Liver (tissue), 3 donors: ENCODE measurements around the gene UBR4.

Experiments
- EGR1 ChIP-seq, 2 donors: IDR thresholded peaks; 2 replicates each; pipeline ENCODE4 v1.6.1; 2016 to 2018; ENCODE audit warnings: antibody characterized with exemption in 2 of 2, low read depth in 2 of 2
- GABPA ChIP-seq, 2 donors: IDR thresholded peaks in 1 of 2; conservative IDR thresholded peaks in 1 of 2; 2 replicates each; pipeline ENCODE4 v1.6.1; 2016; ENCODE audit warnings: antibody characterized with exemption in 2 of 2, mild to moderate bottlenecking in 1 of 2, moderate library complexity in 1 of 2
- JUND ChIP-seq, 2 donors: IDR thresholded peaks; 2 replicates each; pipeline ENCODE4 v1.6.1; 2016; ENCODE audit warnings: antibody characterized with exemption in 2 of 2
- RAD21 ChIP-seq, 2 donors: IDR thresholded peaks; 2 replicates each; pipeline ENCODE4 v1.6.1; 2016; ENCODE audit warnings: antibody characterized with exemption in 2 of 2, mild to moderate bottlenecking in 2 of 2
- TF ChIP-seq, protein P1 (sequence below): fragments of 150-350 bp; IDR thresholded peaks from 2 replicates; pipeline ENCODE4 v1.5.1; 2017; ENCODE audit warnings: improper control_type of control experiment, low read depth, low read length; ENCODE audit not compliant: missing input control
- TF ChIP-seq, protein P2 (sequence below): IDR thresholded peaks from 2 replicates; pipeline ENCODE4 v1.6.1; 2016; ENCODE audit warnings: antibody characterized with exemption
- TF ChIP-seq, protein P3 (sequence below): IDR thresholded peaks from 2 replicates; pipeline ENCODE4 v1.6.1; 2016; ENCODE audit warnings: antibody characterized with exemption
- donor health status: healthy.
- donor health status: healthy.

GRCh38 chr1:19088717-19089442, 121.2 kb downstream of the UBR4 start:
- TF ChIP-seq, protein P1, sequence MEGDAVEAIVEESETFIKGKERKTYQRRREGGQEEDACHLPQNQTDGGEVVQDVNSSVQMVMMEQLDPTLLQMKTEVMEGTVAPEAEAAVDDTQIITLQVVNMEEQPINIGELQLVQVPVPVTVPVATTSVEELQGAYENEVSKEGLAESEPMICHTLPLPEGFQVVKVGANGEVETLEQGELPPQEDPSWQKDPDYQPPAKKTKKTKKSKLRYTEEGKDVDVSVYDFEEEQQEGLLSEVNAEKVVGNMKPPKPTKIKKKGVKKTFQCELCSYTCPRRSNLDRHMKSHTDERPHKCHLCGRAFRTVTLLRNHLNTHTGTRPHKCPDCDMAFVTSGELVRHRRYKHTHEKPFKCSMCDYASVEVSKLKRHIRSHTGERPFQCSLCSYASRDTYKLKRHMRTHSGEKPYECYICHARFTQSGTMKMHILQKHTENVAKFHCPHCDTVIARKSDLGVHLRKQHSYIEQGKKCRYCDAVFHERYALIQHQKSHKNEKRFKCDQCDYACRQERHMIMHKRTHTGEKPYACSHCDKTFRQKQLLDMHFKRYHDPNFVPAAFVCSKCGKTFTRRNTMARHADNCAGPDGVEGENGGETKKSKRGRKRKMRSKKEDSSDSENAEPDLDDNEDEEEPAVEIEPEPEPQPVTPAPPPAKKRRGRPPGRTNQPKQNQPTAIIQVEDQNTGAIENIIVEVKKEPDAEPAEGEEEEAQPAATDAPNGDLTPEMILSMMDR, result no peak
- TF ChIP-seq GABPA (IDR thresholded peaks at IDR 0.05 in 1 of 2, conservative IDR thresholded peaks at IDR 0.05 in 1 of 2) (no peak), JUND (IDR thresholded peaks at IDR 0.05) (no peak), EGR1 (IDR thresholded peaks at IDR 0.05; ENCODE audit: low read depth in 2 of 2) (no peak), RAD21 (IDR thresholded peaks at IDR 0.05) (no peak)
- TF ChIP-seq, protein P2, sequence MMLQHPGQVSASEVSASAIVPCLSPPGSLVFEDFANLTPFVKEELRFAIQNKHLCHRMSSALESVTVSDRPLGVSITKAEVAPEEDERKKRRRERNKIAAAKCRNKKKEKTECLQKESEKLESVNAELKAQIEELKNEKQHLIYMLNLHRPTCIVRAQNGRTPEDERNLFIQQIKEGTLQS, result no peak
- TF ChIP-seq, protein P3, sequence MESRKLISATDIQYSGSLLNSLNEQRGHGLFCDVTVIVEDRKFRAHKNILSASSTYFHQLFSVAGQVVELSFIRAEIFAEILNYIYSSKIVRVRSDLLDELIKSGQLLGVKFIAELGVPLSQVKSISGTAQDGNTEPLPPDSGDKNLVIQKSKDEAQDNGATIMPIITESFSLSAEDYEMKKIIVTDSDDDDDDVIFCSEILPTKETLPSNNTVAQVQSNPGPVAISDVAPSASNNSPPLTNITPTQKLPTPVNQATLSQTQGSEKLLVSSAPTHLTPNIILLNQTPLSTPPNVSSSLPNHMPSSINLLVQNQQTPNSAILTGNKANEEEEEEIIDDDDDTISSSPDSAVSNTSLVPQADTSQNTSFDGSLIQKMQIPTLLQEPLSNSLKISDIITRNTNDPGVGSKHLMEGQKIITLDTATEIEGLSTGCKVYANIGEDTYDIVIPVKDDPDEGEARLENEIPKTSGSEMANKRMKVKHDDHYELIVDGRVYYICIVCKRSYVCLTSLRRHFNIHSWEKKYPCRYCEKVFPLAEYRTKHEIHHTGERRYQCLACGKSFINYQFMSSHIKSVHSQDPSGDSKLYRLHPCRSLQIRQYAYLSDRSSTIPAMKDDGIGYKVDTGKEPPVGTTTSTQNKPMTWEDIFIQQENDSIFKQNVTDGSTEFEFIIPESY, result no peak
